Measurements from ENCODE around the gene C14orf119. TPM values are rescaled to one million over a fixed set of nuclear protein-coding genes. Genes with fewer than 3 reads are reported as not detected.

C14orf119 gene
- total RNA-seq, 2 experiments from 2014 or later: 42.4 to 44.5 TPM

- Histone ChIP-seq H3K9me3 (ENCODE audit: low read length) (no peaks in the 10 kb centered on the region), H3K4me2 (ENCODE audit: low read length) (peak within 1 kb of the TSS; percentile 94), H4K20me1 (ENCODE audit: insufficient read depth, low read length) (peaks cover 21% of the 10 kb centered on the region), H3K36me3 (ENCODE audit: insufficient read depth, low read length) (peaks cover 65% of the 10 kb centered on the region), H3K4me1 (ENCODE audit: insufficient read depth, low read length, poor library complexity, severe bottlenecking) (peaks cover 23% of the 10 kb centered on the region), H3K4me3 (ENCODE audit: low read depth, low read length, poor library complexity, severe bottlenecking) (peak within 1 kb of the TSS; percentile 92), H2AFZ (ENCODE audit: low read length) (peak within 1 kb of the TSS; percentile 59; the same call in 1 of the 2 replicates), H3K79me2 (ENCODE audit: insufficient read depth, low read depth, low read length) (peaks cover 56% of the 10 kb centered on the region), H3K27ac (ENCODE audit: low read depth, low read length, poor library complexity, severe bottlenecking) (peak within 1 kb of the TSS; percentile 81), H3K9me2 (ENCODE audit: insufficient read depth, low read length) (no peaks in the 10 kb centered on the region)
- peak; percentile 94 for DNase-seq (ENCODE audit: low spot score)
- intact Hi-C loops (cut with micrococcal nuclease; ENCODE audit: unreplicated experiment): loop anchor here (2.0 kb wide), 1 partner anchor 24 kb away; no protein-coding TSS in a partner anchor
- BruUV-seq (replicated peaks): no TSS peak
- TF ChIP-seq EZH2phosphoT487 (IDR thresholded peaks at IDR 0.05; ENCODE audit: borderline replicate concordance, low read depth, low read length): no peak
- TF ChIP-seq, protein P1, sequence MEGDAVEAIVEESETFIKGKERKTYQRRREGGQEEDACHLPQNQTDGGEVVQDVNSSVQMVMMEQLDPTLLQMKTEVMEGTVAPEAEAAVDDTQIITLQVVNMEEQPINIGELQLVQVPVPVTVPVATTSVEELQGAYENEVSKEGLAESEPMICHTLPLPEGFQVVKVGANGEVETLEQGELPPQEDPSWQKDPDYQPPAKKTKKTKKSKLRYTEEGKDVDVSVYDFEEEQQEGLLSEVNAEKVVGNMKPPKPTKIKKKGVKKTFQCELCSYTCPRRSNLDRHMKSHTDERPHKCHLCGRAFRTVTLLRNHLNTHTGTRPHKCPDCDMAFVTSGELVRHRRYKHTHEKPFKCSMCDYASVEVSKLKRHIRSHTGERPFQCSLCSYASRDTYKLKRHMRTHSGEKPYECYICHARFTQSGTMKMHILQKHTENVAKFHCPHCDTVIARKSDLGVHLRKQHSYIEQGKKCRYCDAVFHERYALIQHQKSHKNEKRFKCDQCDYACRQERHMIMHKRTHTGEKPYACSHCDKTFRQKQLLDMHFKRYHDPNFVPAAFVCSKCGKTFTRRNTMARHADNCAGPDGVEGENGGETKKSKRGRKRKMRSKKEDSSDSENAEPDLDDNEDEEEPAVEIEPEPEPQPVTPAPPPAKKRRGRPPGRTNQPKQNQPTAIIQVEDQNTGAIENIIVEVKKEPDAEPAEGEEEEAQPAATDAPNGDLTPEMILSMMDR (conservative IDR thresholded peaks at IDR 0.05; ENCODE audit: low read length): peak; percentile 2; the same call in 1 of the 2 replicates
- ChIA-PET CTCF (ENCODE audit: unreplicated experiment) (interaction anchor here (0.8 to 2.3 kb wide), 9 partner anchors 16 to 226 kb away, joined by 3 to 12 read pairs (median 3); partner anchors contain the start of gene PABPN1), POLR2A (interaction anchor here (0.5 to 1.7 kb wide), 22 partner anchors 11 to 1164 kb away, joined by 3 to 13 read pairs (median 5); partner anchors contain the start of genes HAUS4, PABPN1 and PPP1R3E)
These were observed 574 bp upstream of the C14orf119 start, which contains the start of gene ACIN1 for GRCh38 chr14:23094666-23095195. ACIN1 (minus strand) TSS chr14:23095136; CDS start chr14:23095112, 24 bp downstream.

DNA sequence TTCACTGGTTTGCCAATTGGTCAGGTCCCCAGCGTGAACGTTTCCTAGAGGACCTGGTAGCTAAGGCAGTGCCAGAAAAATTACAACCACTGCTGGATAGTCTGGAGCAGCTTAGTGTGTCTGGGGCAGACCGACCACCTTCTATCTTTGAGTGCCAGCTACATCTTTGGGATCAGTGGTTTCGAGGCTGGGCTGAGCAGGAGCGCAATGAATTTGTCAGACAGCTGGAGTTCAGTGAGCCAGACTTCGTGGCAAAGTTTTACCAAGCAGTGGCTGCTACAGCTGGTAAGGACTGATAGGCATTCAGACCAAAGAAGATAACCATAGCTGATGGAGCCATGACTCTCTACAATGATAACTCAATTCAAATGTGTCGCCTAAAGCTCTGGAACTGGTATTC, 2.5 kb downstream of the C14orf119 start:
- peaks cover 23% of the 10 kb centered on the region for H3K4me1 ChIP-seq (ENCODE audit: insufficient read depth, low read length, poor library complexity, severe bottlenecking)
- BruUV-seq (replicated peaks): no TSS peak
- H3K27ac ChIP-seq (ENCODE audit: low read depth, low read length, poor library complexity, severe bottlenecking): no peak overlapping the region
- peaks cover 34% of the 10 kb centered on the region for H3K36me3 ChIP-seq (ENCODE audit: insufficient read depth, low read length)
- ChIA-PET POLR2A (no interaction called here), CTCF (ENCODE audit: unreplicated experiment) (no interaction called here)
- intact Hi-C loops (cut with micrococcal nuclease; ENCODE audit: unreplicated experiment): no loop called here
- no peak overlapping the region for H2AFZ ChIP-seq (ENCODE audit: low read length)
- peaks cover 20% of the 10 kb centered on the region for H4K20me1 ChIP-seq (ENCODE audit: insufficient read depth, low read length)
- no peaks in the 10 kb centered on the region for H3K9me2 ChIP-seq (ENCODE audit: insufficient read depth, low read length)
- no peak overlapping the region for H3K4me2 ChIP-seq (ENCODE audit: low read length)
- H3K79me2 ChIP-seq (ENCODE audit: insufficient read depth, low read depth, low read length): peaks cover 42% of the 10 kb centered on the region
- no peak for DNase-seq (ENCODE audit: low spot score)
- no peak overlapping the region for H3K4me3 ChIP-seq (ENCODE audit: low read depth, low read length, poor library complexity, severe bottlenecking)
- no peak for TF ChIP-seq EZH2phosphoT487 (IDR thresholded peaks at IDR 0.05; ENCODE audit: borderline replicate concordance, low read depth, low read length)
- TF ChIP-seq, protein P1 (conservative IDR thresholded peaks at IDR 0.05; ENCODE audit: low read length): no peak
- H3K9me3 ChIP-seq (ENCODE audit: low read length): no peaks in the 10 kb centered on the region

All from OCI-LY7 (cell line).